ENCODE results near the gene DGCR2.
"Not testable (repeated sequence)": the region's sequence is repeated elsewhere in the genome, so short reads cannot be mapped to it uniquely, and the experiment has no call there.

DGCR2 gene

GRCh38 chr22:19035126-19035473, 87.1 kb downstream of the DGCR2 start:
- not testable (repeated sequence) for H3K27me3 ChIP-seq (ENCODE audit: control insufficient read depth, insufficient read depth, low read length); H3K4me1 ChIP-seq (ENCODE audit: control insufficient read depth, insufficient read depth, low read length); H3K27ac ChIP-seq (ENCODE audit: low read depth, low read length); H3K36me3 ChIP-seq (ENCODE audit: control insufficient read depth, insufficient read depth, low read length); H3K9ac ChIP-seq (ENCODE audit: low read length); H3K4me3 ChIP-seq (ENCODE audit: low read length)

GRCh38 chr22:19034724-19035120, 87.5 kb downstream of the DGCR2 start:
- not testable (repeated sequence) for H3K36me3 ChIP-seq (ENCODE audit: control insufficient read depth, insufficient read depth, low read length); H3K4me1 ChIP-seq (ENCODE audit: control insufficient read depth, insufficient read depth, low read length); H3K27ac ChIP-seq (ENCODE audit: low read depth, low read length); H3K4me3 ChIP-seq (ENCODE audit: low read length); H3K27me3 ChIP-seq (ENCODE audit: control insufficient read depth, insufficient read depth, low read length); H3K9ac ChIP-seq (ENCODE audit: low read length)

DNA sequence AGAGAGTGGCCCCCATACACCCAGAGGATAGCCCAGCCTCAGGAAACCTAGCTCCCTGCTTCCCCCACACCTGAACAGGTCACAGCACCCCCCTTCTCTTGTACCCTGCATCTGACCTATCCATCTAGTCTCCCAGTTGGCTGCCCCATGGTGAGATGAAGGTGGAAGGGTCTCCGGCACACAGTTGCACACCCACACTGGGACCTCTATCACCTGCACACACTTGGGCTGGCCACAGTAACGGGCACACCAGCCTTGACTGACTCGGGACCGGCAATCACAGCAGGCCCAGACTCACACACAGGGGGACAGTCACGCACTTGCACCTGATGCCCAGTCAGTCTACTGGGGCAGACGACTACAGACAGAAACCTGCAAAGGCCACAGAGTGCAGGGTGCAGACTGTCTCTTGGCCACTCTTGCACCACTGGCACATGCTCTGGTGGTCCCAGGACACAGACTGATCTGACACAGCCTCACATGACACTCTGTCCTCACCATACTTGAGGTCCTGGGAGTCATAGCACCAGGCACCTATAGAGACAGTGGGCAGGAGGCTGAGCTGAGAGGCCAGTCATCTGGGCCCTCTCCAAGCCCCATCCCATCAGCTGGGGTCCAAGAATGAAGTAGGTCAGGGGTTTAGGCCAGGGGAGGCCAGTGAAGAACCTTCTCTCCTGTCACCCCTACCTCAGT, 88.0 kb downstream of the DGCR2 start:
- H3K9ac ChIP-seq (ENCODE audit: low read length); H3K4me1 ChIP-seq (ENCODE audit: control insufficient read depth, insufficient read depth, low read length); H3K27ac ChIP-seq (ENCODE audit: low read depth, low read length); H3K27me3 ChIP-seq (ENCODE audit: control insufficient read depth, insufficient read depth, low read length); H3K36me3 ChIP-seq (ENCODE audit: control insufficient read depth, insufficient read depth, low read length); H3K4me3 ChIP-seq (ENCODE audit: low read length): not testable (repeated sequence)

GRCh38 chr22:19033568-19033905, 88.7 kb downstream of the DGCR2 start:
- not testable (repeated sequence) for H3K27me3 ChIP-seq (ENCODE audit: control insufficient read depth, insufficient read depth, low read length); H3K36me3 ChIP-seq (ENCODE audit: control insufficient read depth, insufficient read depth, low read length); H3K9ac ChIP-seq (ENCODE audit: low read length); H3K27ac ChIP-seq (ENCODE audit: low read depth, low read length); H3K4me1 ChIP-seq (ENCODE audit: control insufficient read depth, insufficient read depth, low read length); H3K4me3 ChIP-seq (ENCODE audit: low read length)

- not testable (repeated sequence) for H3K27me3 ChIP-seq (ENCODE audit: control insufficient read depth, insufficient read depth, low read length); H3K9ac ChIP-seq (ENCODE audit: low read length); H3K27ac ChIP-seq (ENCODE audit: low read depth, low read length); H3K4me3 ChIP-seq (ENCODE audit: low read length); H3K36me3 ChIP-seq (ENCODE audit: control insufficient read depth, insufficient read depth, low read length); H3K4me1 ChIP-seq (ENCODE audit: control insufficient read depth, insufficient read depth, low read length)
Observed at GRCh38 chr22:19032898-19033567, 89.2 kb downstream of the DGCR2 start.

DNA sequence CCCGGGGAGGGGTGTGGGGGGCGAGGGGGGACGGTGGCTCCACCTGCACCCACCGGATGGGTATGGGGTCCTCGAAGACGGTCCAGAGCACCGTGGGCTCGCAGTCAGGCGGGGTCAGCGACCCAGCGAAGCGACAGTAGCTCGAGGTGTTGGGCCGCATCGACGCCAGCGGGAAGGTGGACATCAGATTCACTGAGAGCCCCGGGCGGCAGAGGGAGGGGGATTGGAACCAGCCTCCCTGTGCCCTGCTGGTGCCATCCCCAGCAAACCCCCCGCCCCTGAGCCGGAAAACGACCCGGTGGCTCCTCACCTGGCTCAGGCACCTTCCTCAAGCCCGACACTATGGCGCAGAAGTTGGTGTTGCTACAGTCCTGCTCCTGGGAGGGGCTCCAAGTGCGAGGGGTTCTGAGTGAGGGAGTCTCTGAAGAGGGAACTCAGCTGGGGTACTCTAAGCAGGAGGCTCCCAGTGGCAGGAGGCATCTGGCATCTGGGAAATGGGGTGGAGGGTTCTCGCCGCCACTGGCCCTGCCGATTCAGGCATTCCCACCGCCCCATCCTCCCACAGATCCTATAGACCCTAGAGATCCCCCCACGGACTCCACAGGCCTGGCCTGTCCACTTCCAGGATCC, 89.9 kb downstream of the DGCR2 start:
- not testable (repeated sequence) for H3K4me3 ChIP-seq (ENCODE audit: low read length); H3K9ac ChIP-seq (ENCODE audit: low read length); H3K36me3 ChIP-seq (ENCODE audit: control insufficient read depth, insufficient read depth, low read length); H3K27me3 ChIP-seq (ENCODE audit: control insufficient read depth, insufficient read depth, low read length); H3K4me1 ChIP-seq (ENCODE audit: control insufficient read depth, insufficient read depth, low read length); H3K27ac ChIP-seq (ENCODE audit: low read depth, low read length)

GRCh38 chr22:19030889-19031252, 91.3 kb downstream of the DGCR2 start:
- not testable (repeated sequence) for H3K4me3 ChIP-seq (ENCODE audit: low read length); H3K27ac ChIP-seq (ENCODE audit: low read depth, low read length); H3K36me3 ChIP-seq (ENCODE audit: control insufficient read depth, insufficient read depth, low read length); H3K4me1 ChIP-seq (ENCODE audit: control insufficient read depth, insufficient read depth, low read length); H3K9ac ChIP-seq (ENCODE audit: low read length); H3K27me3 ChIP-seq (ENCODE audit: control insufficient read depth, insufficient read depth, low read length)

DNA sequence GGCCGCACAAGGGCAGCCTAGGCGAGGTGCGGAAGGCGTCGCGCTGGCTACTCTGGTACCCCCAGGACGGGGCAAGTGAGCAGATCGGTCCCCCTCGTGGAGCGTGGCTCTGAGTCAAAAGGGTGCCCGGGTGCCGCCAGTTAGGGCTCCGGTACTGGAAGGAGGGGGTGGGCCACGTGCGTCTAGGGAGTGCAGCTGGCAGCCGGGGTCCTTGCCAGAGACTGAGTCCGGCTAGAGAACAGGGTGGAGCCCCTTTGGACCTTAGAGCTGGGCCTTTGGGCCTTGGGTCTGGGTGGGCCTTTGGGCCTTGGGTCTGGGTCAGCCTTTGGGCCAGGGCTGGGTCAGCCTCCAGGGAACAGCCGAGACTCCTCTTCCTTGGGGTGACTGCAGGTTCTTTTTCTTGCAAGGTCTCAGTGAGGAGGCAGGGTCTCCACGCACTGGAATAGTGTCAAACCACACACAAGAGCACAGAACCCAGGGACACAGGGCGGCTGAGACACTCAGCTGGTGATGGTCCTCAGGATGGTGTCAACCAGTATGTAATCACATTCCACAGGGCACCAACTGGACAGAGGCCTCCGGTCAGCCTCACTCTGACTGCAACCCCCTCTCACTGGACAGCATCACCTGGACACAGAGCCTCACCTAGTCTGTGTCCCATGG, 91.9 kb downstream of the DGCR2 start:
- not testable (repeated sequence) for H3K4me1 ChIP-seq (ENCODE audit: control insufficient read depth, insufficient read depth, low read length); H3K27ac ChIP-seq (ENCODE audit: low read depth, low read length); H3K9ac ChIP-seq (ENCODE audit: low read length); H3K4me3 ChIP-seq (ENCODE audit: low read length); H3K36me3 ChIP-seq (ENCODE audit: control insufficient read depth, insufficient read depth, low read length); H3K27me3 ChIP-seq (ENCODE audit: control insufficient read depth, insufficient read depth, low read length)

- H3K27me3 ChIP-seq (ENCODE audit: control insufficient read depth, insufficient read depth, low read length); H3K36me3 ChIP-seq (ENCODE audit: control insufficient read depth, insufficient read depth, low read length); H3K4me1 ChIP-seq (ENCODE audit: control insufficient read depth, insufficient read depth, low read length); H3K27ac ChIP-seq (ENCODE audit: low read depth, low read length); H3K9ac ChIP-seq (ENCODE audit: low read length); H3K4me3 ChIP-seq (ENCODE audit: low read length): not testable (repeated sequence)
Observed at GRCh38 chr22:19029113-19030103, 92.8 kb downstream of the DGCR2 start.

DNA sequence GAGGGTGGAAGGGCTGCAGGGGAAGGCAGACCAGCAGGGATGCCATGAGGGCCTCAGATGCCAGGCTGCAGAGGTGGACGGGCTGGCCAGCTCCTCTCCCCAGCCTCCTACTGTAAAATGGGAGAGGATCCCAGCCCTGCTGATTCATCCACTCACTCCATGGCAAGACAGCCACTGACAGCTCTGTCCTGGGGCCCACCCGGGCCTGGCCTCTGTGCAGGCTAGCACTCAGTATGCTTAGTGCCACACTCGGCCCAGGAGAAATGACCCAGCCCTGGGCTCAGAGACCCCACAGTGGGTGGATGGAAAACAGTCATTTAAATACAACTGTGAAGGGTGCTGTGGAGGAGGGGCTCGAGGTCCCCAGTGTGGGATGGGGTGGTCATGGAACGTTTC, 94.2 kb downstream of the DGCR2 start:
- H3K4me1 ChIP-seq (ENCODE audit: control insufficient read depth, insufficient read depth, low read length); H3K9ac ChIP-seq (ENCODE audit: low read length); H3K27me3 ChIP-seq (ENCODE audit: control insufficient read depth, insufficient read depth, low read length); H3K27ac ChIP-seq (ENCODE audit: low read depth, low read length); H3K36me3 ChIP-seq (ENCODE audit: control insufficient read depth, insufficient read depth, low read length); H3K4me3 ChIP-seq (ENCODE audit: low read length): not testable (repeated sequence)

- not testable (repeated sequence) for H3K9ac ChIP-seq (ENCODE audit: low read length); H3K4me1 ChIP-seq (ENCODE audit: control insufficient read depth, insufficient read depth, low read length); H3K27ac ChIP-seq (ENCODE audit: low read depth, low read length); H3K36me3 ChIP-seq (ENCODE audit: control insufficient read depth, insufficient read depth, low read length); H3K4me3 ChIP-seq (ENCODE audit: low read length); H3K27me3 ChIP-seq (ENCODE audit: control insufficient read depth, insufficient read depth, low read length)
Observed at GRCh38 chr22:19027371-19028059, 94.7 kb downstream of the DGCR2 start.

DNA sequence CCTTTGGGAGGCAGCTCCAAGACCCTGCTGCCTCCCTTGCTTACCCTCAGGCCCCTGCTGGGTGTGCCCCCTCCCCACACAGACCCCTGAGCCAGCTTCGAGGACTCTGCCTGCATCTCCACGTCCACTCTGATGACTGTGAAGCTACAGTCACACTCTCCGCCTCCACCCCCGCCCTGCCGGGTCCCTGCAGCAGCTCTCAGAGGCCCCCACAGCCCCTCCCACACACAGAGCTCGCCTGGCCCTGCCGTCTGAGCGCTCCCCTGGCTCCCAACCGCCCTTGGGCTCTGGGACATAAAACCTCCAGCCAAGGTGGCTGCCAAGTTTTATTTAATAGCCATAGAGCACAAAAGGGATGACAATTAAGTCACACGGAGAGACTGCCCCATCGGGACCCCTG, 96.1 kb downstream of the DGCR2 start:
- not testable (repeated sequence) for H3K4me1 ChIP-seq (ENCODE audit: control insufficient read depth, insufficient read depth, low read length); H3K9ac ChIP-seq (ENCODE audit: low read length); H3K4me3 ChIP-seq (ENCODE audit: low read length); H3K27ac ChIP-seq (ENCODE audit: low read depth, low read length); H3K27me3 ChIP-seq (ENCODE audit: control insufficient read depth, insufficient read depth, low read length); H3K36me3 ChIP-seq (ENCODE audit: control insufficient read depth, insufficient read depth, low read length)

All from rectal smooth muscle tissue (tissue), 1 donor.